ENCODE measurements around the gene MRS2. TPM values are rescaled to one million over a fixed set of nuclear protein-coding genes. Genes with fewer than 3 reads are reported as not detected.
A peak's percentile ranks its signal among the peaks of the same experiment; 100 is the strongest.
"Not testable (repeated sequence)": the region's sequence is repeated elsewhere in the genome, so short reads cannot be mapped to it uniquely, and the experiment has no call there.

The MRS2 gene, protein sequence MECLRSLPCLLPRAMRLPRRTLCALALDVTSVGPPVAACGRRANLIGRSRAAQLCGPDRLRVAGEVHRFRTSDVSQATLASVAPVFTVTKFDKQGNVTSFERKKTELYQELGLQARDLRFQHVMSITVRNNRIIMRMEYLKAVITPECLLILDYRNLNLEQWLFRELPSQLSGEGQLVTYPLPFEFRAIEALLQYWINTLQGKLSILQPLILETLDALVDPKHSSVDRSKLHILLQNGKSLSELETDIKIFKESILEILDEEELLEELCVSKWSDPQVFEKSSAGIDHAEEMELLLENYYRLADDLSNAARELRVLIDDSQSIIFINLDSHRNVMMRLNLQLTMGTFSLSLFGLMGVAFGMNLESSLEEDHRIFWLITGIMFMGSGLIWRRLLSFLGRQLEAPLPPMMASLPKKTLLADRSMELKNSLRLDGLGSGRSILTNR
- 44.3 TPM for total RNA-seq
- long read RNA-seq, transcript MRS2-202 (10 exons, 1,740 nt), result minor isoform, 11 of 62 reads
- long read RNA-seq, transcript MRS2-203 (11 exons, 3,313 nt), result major isoform, 35 of 62 reads
- long read RNA-seq, partial matches to known transcripts, result 3 of 62 reads
- long read RNA-seq, other reads (novel, unspliced or antisense), result 12 of 62 reads

- DNase-seq (peak; percentile 92), ATAC-seq (peak; percentile 100)
- intact Hi-C loops (cut with micrococcal nuclease), result no loop called here
Observed at GRCh38 chr6:24402697-24403500, at the start of gene MRS2. MRS2 (plus strand) TSS chr6:24402936; CDS start chr6:24403047, 111 bp downstream.

DNA sequence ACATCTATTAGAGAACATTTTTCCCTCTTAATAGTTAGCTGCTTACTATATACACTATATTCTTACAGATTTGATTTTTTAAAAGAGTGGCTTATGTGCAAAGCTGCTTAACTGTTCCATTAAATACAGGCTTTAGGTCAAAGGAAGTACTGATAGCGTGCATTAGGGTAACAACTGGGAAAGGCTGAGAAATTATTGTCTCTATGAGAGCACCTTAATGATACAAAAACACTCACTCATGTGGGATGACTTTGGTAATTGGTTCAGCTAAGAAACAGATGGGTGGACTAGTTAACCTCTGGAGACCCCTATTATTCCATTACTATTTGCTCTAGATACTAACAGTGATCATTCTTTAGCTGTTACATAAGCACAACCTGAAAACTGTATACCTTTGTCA is 48.9 kb upstream of the MRS2 start:
- intact Hi-C loops (cut with micrococcal nuclease), result no loop called here
- no peak for DNase-seq
- ATAC-seq, result no peak

GRCh38 chr6:24355393-24355792 is 47.3 kb upstream of the MRS2 start:
- ATAC-seq, result no peak
- intact Hi-C loops (cut with micrococcal nuclease), result no loop called here
- DNase-seq, result no peak

GRCh38 chr6:24356310-24356973 is 46.3 kb upstream of the MRS2 start:
- no peak for DNase-seq
- no peak for ATAC-seq
- intact Hi-C loops (cut with micrococcal nuclease), result no loop called here

DNA sequence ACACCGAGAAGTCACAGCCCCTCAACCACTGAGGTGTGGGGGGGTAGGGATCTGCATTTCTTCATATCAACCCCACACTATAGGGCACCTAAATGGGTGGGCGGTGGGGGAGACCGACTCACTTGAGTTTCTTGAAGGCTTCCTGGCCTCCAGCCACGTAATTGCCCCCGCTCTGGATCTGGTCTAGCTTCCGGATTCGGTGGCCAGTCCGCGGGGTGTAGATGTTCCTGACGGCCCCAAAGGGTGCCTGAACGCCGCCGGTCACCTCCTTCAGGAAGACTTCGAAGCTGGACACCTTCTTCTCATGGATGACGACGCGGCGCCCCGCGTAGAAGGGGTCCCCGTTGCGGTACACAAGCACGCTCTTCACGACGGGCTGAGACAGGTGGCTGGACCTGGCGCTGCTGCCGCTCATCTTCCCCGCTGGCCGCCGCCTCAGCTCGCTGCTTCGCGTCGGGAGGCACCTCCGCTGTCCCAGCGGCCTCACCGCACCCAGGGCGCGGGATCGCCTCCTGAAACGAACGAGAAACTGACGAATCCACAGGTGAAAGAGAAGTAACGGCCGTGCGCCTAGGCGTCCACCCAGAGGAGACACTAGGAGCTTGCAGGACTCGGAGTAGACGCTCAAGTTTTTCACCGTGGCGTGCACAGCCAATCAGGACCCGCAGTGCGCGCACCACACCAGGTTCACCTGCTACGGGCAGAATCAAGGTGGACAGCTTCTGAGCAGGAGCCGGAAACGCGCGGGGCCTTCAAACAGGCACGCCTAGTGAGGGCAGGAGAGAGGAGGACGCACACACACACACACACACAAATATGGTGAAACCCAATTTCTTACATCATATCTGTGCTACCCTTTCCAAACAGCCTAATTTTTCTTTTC is 45.2 kb upstream of the MRS2 start, which contains the start of gene DCDC2:
TSS of gene DCDC2 (minus strand) at position 724 of the 883 bp plus-strand sequence. CDS start at position 415, 309 bp downstream.
- intact Hi-C loops (cut with micrococcal nuclease), result no loop called here
- DNase-seq (peak; percentile 28), ATAC-seq (peak; percentile 34)

DNA sequence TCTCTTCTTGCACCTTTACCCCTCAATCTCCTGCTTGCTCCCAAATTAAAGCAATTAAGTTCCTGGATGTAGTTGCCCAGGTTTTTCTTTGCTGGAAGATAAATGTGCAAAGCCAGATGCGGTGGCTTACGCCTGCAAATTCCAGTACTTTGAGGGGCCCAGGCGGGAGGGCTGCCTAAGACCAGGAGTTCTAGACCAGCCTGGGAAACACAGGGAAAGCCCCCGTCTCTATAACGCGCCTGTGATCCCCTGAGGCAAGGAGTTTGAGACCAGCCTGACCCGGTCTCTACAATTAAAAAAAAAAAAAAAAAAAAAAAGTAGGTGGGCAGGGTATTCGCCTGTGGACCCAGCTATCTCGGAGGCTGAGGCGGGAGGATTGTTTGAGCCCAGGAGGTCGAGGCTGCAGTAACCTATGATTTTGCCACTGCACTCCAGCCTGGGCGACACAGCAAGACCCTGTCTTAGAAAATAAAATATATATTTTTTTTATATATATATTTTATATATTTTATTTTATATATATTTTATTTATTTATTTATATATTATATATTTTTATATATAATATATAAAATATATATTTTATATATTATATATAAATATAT is 44.4 kb upstream of the MRS2 start:
- intact Hi-C loops (cut with micrococcal nuclease), result no loop called here
- no peak for ATAC-seq
- no peak for DNase-seq

DNA sequence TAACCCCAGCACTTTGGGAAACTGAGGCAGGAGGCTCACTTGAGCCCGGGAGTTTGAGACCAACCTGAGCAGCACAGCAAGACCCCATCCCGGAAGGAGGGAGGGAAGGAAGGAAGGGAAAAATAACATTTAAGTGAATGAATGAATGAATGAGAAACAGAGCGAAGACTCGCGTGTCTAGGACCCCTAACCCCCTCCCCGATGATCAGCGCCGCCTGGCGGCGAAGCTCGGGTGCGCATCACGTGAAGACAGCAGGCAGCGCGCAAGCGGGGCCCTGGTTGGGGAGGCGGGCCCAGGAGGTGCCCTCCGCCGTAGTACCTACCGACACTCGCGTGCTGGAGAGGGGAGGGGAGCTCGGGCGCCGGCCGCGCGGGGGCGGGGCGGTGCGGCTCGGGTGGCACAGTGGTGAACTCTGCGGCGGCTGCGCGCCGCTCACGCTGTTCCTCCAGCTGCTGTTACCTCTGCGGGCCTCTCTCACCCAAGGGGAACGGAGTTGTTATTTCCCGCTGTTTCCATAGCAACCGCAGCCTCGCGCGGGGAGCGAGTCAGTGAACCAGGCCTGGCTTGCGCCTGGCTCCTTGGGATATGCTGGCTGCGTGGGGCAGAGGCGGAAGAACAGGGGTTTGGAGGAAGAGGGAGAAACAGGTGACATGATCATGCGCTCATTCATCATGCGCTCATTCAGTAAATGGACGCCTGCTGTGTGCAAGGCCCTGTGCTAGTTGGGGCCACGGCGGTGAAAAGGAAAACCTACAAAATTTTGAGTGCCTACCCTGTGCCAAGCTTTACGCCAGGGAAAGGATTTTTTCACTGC is 42.9 kb upstream of the MRS2 start:
- intact Hi-C loops (cut with micrococcal nuclease), result no loop called here
- DNase-seq (peak; percentile 73), ATAC-seq (peak; percentile 83)

DNA sequence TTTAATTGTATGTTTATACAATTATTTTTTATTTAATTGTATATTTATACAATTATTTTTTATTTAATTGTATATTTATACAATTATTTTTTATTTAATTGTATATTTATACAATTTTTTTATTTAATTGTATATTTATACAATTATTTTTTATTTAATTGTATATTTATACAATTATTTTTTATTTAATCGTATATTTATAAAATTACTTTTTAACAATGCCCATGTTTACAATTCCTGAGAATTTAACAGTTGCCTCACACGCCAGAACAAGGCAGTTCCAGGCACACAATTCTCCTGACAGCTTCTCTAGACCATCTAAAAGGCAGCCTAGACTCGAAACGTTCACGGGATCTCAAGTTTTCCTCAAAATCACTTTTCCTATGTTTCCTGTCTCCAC is 40.4 kb upstream of the MRS2 start:
- DNase-seq; intact Hi-C loops (cut with micrococcal nuclease): not testable (repeated sequence)

GRCh38 chr6:24365103-24365633 is 37.6 kb upstream of the MRS2 start:
- intact Hi-C loops (cut with micrococcal nuclease); DNase-seq; ATAC-seq: not testable (repeated sequence)

More for the DNA sequence above, 40.4 kb upstream of the MRS2 start:
- not testable (repeated sequence) for ATAC-seq

- DNase-seq (no peak), ATAC-seq (no peak)
- intact Hi-C loops (cut with micrococcal nuclease), result no loop called here
Observed at GRCh38 chr6:24374612-24375011, 28.1 kb upstream of the MRS2 start.

DNA sequence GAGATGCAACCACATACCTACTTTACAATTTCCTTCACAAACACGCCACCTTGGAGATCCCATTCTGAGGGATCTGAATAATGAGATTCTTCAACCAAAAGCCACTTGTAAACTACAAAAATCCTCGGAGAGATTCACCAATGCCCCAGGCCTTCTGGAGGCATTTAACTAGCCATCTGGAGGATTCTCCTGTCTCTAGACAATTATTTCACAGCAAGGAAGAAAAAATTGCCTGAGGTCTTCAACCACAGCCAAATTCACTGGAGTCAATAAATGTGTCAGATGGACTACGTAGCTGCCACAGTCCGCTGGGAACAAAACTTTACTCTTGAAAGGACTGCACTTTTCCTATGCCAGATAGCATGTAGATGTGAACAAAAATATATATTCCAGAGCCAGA is 25.9 kb upstream of the MRS2 start:
- DNase-seq, result no peak
- intact Hi-C loops (cut with micrococcal nuclease), result no loop called here
- no peak for ATAC-seq

GRCh38 chr6:24378473-24379097 is 24.2 kb upstream of the MRS2 start:
- intact Hi-C loops (cut with micrococcal nuclease), result no loop called here
- DNase-seq, result no peak

GRCh38 chr6:24381476-24382219 is 21.1 kb upstream of the MRS2 start:
- no peak for ATAC-seq
- intact Hi-C loops (cut with micrococcal nuclease), result no loop called here
- no peak for DNase-seq

More at GRCh38 chr6:24378473-24379097, 24.2 kb upstream of the MRS2 start:
- ATAC-seq, result no peak

- no peak for DNase-seq
- intact Hi-C loops (cut with micrococcal nuclease), result no loop called here
- ATAC-seq, result no peak
Observed at GRCh38 chr6:24382220-24382540, 20.6 kb upstream of the MRS2 start.

GRCh38 chr6:24382891-24383494 is 19.7 kb upstream of the MRS2 start:
- intact Hi-C loops (cut with micrococcal nuclease); ATAC-seq; DNase-seq: not testable (repeated sequence)
